ENCODE data around the gene CYP4A22.
"Not testable (repeated sequence)": the region's sequence is repeated elsewhere in the genome, so short reads cannot be mapped to it uniquely, and the experiment has no call there.

The CYP4A22 gene

GRCh38 chr1:47137925-47138615, 829 bp downstream of the CYP4A22 start:
- no peaks in the 10 kb centered on the region for H3K4me1 Mint-ChIP-seq
- no peak overlapping the region for H3K4me3 Mint-ChIP-seq
- H3K27ac Mint-ChIP-seq, result no peak overlapping the region
- DNase-seq (ENCODE audit: low spot score in 2 of 2) (no peak), ATAC-seq (no peak)
- no peaks in the 10 kb centered on the region for H3K9me3 Mint-ChIP-seq
- H3K36me3 Mint-ChIP-seq, result no peaks in the 10 kb centered on the region

GRCh38 chr1:47140358-47140757, 3.1 kb downstream of the CYP4A22 start:
- not testable (repeated sequence) for H3K36me3 Mint-ChIP-seq; H3K27ac Mint-ChIP-seq; H3K4me1 Mint-ChIP-seq; H3K4me3 Mint-ChIP-seq; ATAC-seq; DNase-seq (ENCODE audit: low spot score in 2 of 2); H3K9me3 Mint-ChIP-seq

GRCh38 chr1:47143654-47144053, 6.4 kb downstream of the CYP4A22 start:
- DNase-seq (ENCODE audit: low spot score in 2 of 2), result not testable (repeated sequence)

GRCh38 chr1:47146495-47146894, 9.3 kb downstream of the CYP4A22 start:
- H3K9me3 Mint-ChIP-seq; H3K4me3 Mint-ChIP-seq; DNase-seq (ENCODE audit: low spot score in 2 of 2); H3K27ac Mint-ChIP-seq; H3K36me3 Mint-ChIP-seq; ATAC-seq; H3K4me1 Mint-ChIP-seq: not testable (repeated sequence)

More at GRCh38 chr1:47143654-47144053, 6.4 kb downstream of the CYP4A22 start:
- H3K4me3 Mint-ChIP-seq, H3K36me3 Mint-ChIP-seq, ATAC-seq, H3K4me1 Mint-ChIP-seq, H3K9me3 Mint-ChIP-seq, H3K27ac Mint-ChIP-seq: not testable (repeated sequence)

GRCh38 chr1:47147047-47147785, 10.0 kb downstream of the CYP4A22 start:
- no peaks in the 10 kb centered on the region for H3K36me3 Mint-ChIP-seq
- ATAC-seq (no peak), DNase-seq (ENCODE audit: low spot score in 2 of 2) (no peak)

GRCh38 chr1:47149162-47149561, 11.9 kb downstream of the CYP4A22 start:
- not testable (repeated sequence) for H3K4me1 Mint-ChIP-seq; H3K9me3 Mint-ChIP-seq; H3K4me3 Mint-ChIP-seq; ATAC-seq; H3K27ac Mint-ChIP-seq; DNase-seq (ENCODE audit: low spot score in 2 of 2); H3K36me3 Mint-ChIP-seq

More at GRCh38 chr1:47147047-47147785, 10.0 kb downstream of the CYP4A22 start:
- H3K4me3 Mint-ChIP-seq, result no peak overlapping the region
- no peak overlapping the region for H3K27ac Mint-ChIP-seq
- no peaks in the 10 kb centered on the region for H3K4me1 Mint-ChIP-seq
- no peaks in the 10 kb centered on the region for H3K9me3 Mint-ChIP-seq

GRCh38 chr1:47156457-47156856, 19.2 kb downstream of the CYP4A22 start:
- H3K4me3 Mint-ChIP-seq; ATAC-seq; H3K36me3 Mint-ChIP-seq; H3K4me1 Mint-ChIP-seq; DNase-seq (ENCODE audit: low spot score in 2 of 2); H3K27ac Mint-ChIP-seq; H3K9me3 Mint-ChIP-seq: not testable (repeated sequence)

- H3K4me3 Mint-ChIP-seq; H3K9me3 Mint-ChIP-seq; DNase-seq (ENCODE audit: low spot score in 2 of 2); H3K36me3 Mint-ChIP-seq; H3K27ac Mint-ChIP-seq; H3K4me1 Mint-ChIP-seq; ATAC-seq: not testable (repeated sequence)
These were observed 20.7 kb downstream of the CYP4A22 start for GRCh38 chr1:47157957-47158356.

GRCh38 chr1:47160716-47161115, 23.5 kb downstream of the CYP4A22 start:
- no peaks in the 10 kb centered on the region for H3K36me3 Mint-ChIP-seq
- DNase-seq (ENCODE audit: low spot score in 2 of 2) (no peak), ATAC-seq (no peak)
- no peaks in the 10 kb centered on the region for H3K4me1 Mint-ChIP-seq
- peaks cover 3% of the 10 kb centered on the region for H3K9me3 Mint-ChIP-seq
- H3K4me3 Mint-ChIP-seq, result no peak overlapping the region
- no peak overlapping the region for H3K27ac Mint-ChIP-seq

GRCh38 chr1:47161298-47162040, 24.2 kb downstream of the CYP4A22 start:
- DNase-seq (ENCODE audit: low spot score in 2 of 2), result peak in 1 of 2 donors; percentile 33
- H3K36me3 Mint-ChIP-seq, result no peaks in the 10 kb centered on the region
- no peak overlapping the region for H3K4me3 Mint-ChIP-seq
- no peak for ATAC-seq
- no peaks in the 10 kb centered on the region for H3K9me3 Mint-ChIP-seq
- H3K27ac Mint-ChIP-seq, result no peak overlapping the region
- no peaks in the 10 kb centered on the region for H3K4me1 Mint-ChIP-seq

GRCh38 chr1:47164552-47164951, 27.3 kb downstream of the CYP4A22 start:
- no peaks in the 10 kb centered on the region for H3K9me3 Mint-ChIP-seq
- DNase-seq (ENCODE audit: low spot score in 2 of 2) (no peak), ATAC-seq (no peak)
- H3K36me3 Mint-ChIP-seq, result no peaks in the 10 kb centered on the region
- no peaks in the 10 kb centered on the region for H3K4me1 Mint-ChIP-seq
- no peak overlapping the region for H3K27ac Mint-ChIP-seq
- no peak overlapping the region for H3K4me3 Mint-ChIP-seq

GRCh38 chr1:47172782-47173181, 35.5 kb downstream of the CYP4A22 start:
- ATAC-seq, result no peak
- DNase-seq (ENCODE audit: low spot score in 2 of 2), result no peak
- no peaks in the 10 kb centered on the region for H3K9me3 Mint-ChIP-seq
- no peaks in the 10 kb centered on the region for H3K36me3 Mint-ChIP-seq
- no peak overlapping the region for H3K4me3 Mint-ChIP-seq
- peaks cover 10% of the 10 kb centered on the region for H3K4me1 Mint-ChIP-seq
- no peak overlapping the region for H3K27ac Mint-ChIP-seq

GRCh38 chr1:47174656-47175020, 37.4 kb downstream of the CYP4A22 start:
- H3K4me3 Mint-ChIP-seq, result no peak overlapping the region
- no peaks in the 10 kb centered on the region for H3K9me3 Mint-ChIP-seq
- no peak overlapping the region for H3K27ac Mint-ChIP-seq
- ATAC-seq (no peak), DNase-seq (ENCODE audit: low spot score in 2 of 2) (no peak)
- H3K4me1 Mint-ChIP-seq, result peaks cover 22% of the 10 kb centered on the region
- H3K36me3 Mint-ChIP-seq, result no peaks in the 10 kb centered on the region

GRCh38 chr1:47175227-47175934, 38.1 kb downstream of the CYP4A22 start:
- DNase-seq (ENCODE audit: low spot score in 2 of 2), result peak in 1 of 2 donors; percentile 71
- no peaks in the 10 kb centered on the region for H3K9me3 Mint-ChIP-seq
- peaks cover 25% of the 10 kb centered on the region for H3K4me1 Mint-ChIP-seq
- peak; percentile 51 for ATAC-seq
- H3K36me3 Mint-ChIP-seq, result no peaks in the 10 kb centered on the region
- H3K4me3 Mint-ChIP-seq, result no peak overlapping the region
- H3K27ac Mint-ChIP-seq, result no peak overlapping the region

- no peak for ATAC-seq
- Mint-ChIP-seq H3K9me3 (no peaks in the 10 kb centered on the region), H3K4me1 (peaks cover 25% of the 10 kb centered on the region), H3K36me3 (no peaks in the 10 kb centered on the region), H3K4me3 (no peak overlapping the region), H3K27ac (no peak overlapping the region)
- no peak for DNase-seq (ENCODE audit: low spot score in 2 of 2)
These were observed 40.8 kb downstream of the CYP4A22 start for GRCh38 chr1:47178020-47178419.

All from stimulated activated effector memory CD8-positive, alpha-beta T cell treated with anti-CD3 and anti-CD28 coated beads, Interleukin-12 subunit alpha, Interleukin-12 subunit beta, amount 100 ng/mL, for 72 hours (primary cell).